ENCODE results near the gene LCK. TPM values are rescaled to one million over a fixed set of nuclear protein-coding genes. Genes with fewer than 3 reads are reported as not detected.

LCK gene
- total and polyA plus RNA-seq, 4 donors = 2.4 to 8.9 (median 4.3) TPM

DNA sequence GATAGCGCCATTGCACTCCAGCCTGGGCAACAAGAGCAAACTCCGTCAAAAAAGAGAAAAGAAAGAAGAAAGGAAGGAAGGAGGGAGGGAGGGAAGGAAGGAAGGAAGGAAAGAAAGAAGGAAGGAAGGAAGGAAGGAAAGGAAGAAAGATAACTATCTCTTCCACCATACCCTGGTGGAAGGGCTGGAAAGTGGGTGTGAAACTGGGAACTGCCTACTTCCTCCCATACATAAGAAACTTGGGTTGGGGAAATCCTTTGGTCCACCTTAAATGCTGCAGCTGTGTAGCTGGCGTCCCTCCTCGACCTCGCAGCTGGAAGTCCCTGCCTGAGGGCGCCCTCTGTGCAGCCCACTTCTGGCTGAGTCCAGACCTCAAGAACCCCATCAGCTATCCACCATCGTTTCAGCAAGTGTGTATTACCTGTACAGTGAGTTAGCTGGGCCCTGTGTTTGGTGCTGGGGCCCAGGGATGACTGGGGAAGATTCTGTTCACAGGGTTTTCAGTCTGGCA, 8.7 kb upstream of the LCK start:
- H3K4me1 ChIP-seq (ENCODE audit: control insufficient read depth in 5 of 5, insufficient read depth in 5 of 5, low read length in 5 of 5) = peaks cover 0 to 33% (median 2%) of the 10 kb centered on the region in 5 donors
- no peaks in the 10 kb centered on the region for H3K27me3 ChIP-seq (ENCODE audit: control insufficient read depth in 3 of 3, insufficient read depth in 3 of 3, low read length in 2 of 3)
- H3K9ac ChIP-seq (ENCODE audit: insufficient read depth in 1 of 2, low read length in 2 of 2) = no peak overlapping the region
- TF ChIP-seq, protein P1, sequence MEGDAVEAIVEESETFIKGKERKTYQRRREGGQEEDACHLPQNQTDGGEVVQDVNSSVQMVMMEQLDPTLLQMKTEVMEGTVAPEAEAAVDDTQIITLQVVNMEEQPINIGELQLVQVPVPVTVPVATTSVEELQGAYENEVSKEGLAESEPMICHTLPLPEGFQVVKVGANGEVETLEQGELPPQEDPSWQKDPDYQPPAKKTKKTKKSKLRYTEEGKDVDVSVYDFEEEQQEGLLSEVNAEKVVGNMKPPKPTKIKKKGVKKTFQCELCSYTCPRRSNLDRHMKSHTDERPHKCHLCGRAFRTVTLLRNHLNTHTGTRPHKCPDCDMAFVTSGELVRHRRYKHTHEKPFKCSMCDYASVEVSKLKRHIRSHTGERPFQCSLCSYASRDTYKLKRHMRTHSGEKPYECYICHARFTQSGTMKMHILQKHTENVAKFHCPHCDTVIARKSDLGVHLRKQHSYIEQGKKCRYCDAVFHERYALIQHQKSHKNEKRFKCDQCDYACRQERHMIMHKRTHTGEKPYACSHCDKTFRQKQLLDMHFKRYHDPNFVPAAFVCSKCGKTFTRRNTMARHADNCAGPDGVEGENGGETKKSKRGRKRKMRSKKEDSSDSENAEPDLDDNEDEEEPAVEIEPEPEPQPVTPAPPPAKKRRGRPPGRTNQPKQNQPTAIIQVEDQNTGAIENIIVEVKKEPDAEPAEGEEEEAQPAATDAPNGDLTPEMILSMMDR (IDR thresholded peaks at IDR 0.05; ENCODE audit: control extremely low read depth, extremely low read depth) = no peak
- H3K9me3 ChIP-seq (ENCODE audit: control insufficient read depth in 4 of 4, insufficient read depth in 3 of 4, low read length in 3 of 4) = no peaks in the 10 kb centered on the region
- peak overlapping the region in 1 of 2 donors; percentile 43 for H3K27ac ChIP-seq (ENCODE audit: low read depth in 1 of 2, low read length in 1 of 2)
- no peak overlapping the region for H3K4me3 ChIP-seq
- 27 to 33% methylated on average over 7 of the region's 7 CpGs for WGBS, 2 donors
- peak; percentile 46 to 78 (median 71) for DNase-seq
- H3K36me3 ChIP-seq (ENCODE audit: control insufficient read depth in 4 of 4, insufficient read depth in 4 of 4, low read length in 4 of 4) = no peaks in the 10 kb centered on the region
- no peak for ATAC-seq (ENCODE audit: insufficient read depth, low FRiP score)

DNA sequence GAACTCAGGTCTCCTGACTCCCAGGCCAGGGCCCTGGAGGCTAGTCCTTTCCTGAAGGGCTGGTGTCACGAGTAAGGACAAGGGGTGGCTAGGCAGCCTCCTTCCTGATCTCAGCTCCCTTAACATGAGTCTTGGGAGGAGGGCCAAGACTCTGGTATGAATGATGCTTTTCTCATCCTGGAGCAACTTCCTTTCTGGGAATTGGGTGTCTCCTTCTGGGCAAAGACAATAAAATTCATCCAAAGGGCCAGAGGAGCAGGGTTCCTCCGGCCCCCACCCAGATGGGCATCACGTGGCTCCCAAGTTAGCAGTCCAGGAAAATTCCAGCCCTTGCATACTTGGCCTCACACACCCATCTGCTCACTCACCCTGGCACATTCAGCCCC, 4.2 kb upstream of the LCK start, which contains the start of gene FAM167B:
Gene FAM167B, plus strand, starts transcription at position 335 of the 386 bp plus-strand sequence. CDS start 200 bp downstream, outside the sequence.
- TF ChIP-seq, protein P1 (IDR thresholded peaks at IDR 0.05; ENCODE audit: control extremely low read depth, extremely low read depth) = no peak

DNA sequence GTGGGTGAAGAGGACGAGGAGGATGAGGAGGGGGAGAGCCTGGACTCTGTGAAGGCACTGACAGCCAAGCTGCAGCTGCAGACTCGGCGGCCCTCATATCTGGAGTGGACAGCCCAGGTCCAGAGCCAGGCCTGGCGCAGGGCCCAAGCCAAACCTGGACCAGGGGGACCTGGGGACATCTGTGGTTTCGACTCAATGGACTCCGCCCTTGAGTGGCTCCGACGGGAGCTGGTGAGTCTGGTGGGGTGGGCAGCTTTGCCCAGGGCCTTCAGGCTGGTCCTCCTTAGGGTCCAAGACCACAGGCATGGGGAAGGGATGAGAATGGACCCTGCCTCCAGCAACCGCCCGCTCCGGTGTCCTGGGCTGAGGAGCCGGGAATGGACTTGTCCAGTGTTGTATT, 3.6 kb upstream of the LCK start:
- H3K27ac ChIP-seq (ENCODE audit: low read depth in 1 of 2, low read length in 1 of 2) = peak overlapping the region; percentile 51 to 79
- no peak for ATAC-seq (ENCODE audit: insufficient read depth, low FRiP score)
- WGBS, 2 donors = 70 to 85% methylated on average over 12 of the region's 12 CpGs
- TF ChIP-seq, protein P1 (IDR thresholded peaks at IDR 0.05; ENCODE audit: control extremely low read depth, extremely low read depth) = no peak
- no peak for DNase-seq
- H3K36me3 ChIP-seq (ENCODE audit: control insufficient read depth in 4 of 4, insufficient read depth in 4 of 4, low read length in 4 of 4) = no peaks in the 10 kb centered on the region
- no peaks in the 10 kb centered on the region for H3K27me3 ChIP-seq (ENCODE audit: control insufficient read depth in 3 of 3, insufficient read depth in 3 of 3, low read length in 2 of 3)
- H3K4me1 ChIP-seq (ENCODE audit: control insufficient read depth in 5 of 5, insufficient read depth in 5 of 5, low read length in 5 of 5) = peaks cover 0 to 20% (median 1%) of the 10 kb centered on the region in 5 donors
- no peak overlapping the region for H3K9ac ChIP-seq (ENCODE audit: insufficient read depth in 1 of 2, low read length in 2 of 2)
- peak overlapping the region; percentile 5 for H3K4me3 ChIP-seq
- no peaks in the 10 kb centered on the region for H3K9me3 ChIP-seq (ENCODE audit: control insufficient read depth in 4 of 4, insufficient read depth in 3 of 4, low read length in 3 of 4)

More for the DNA sequence above, 4.2 kb upstream of the LCK start, which contains the start of gene FAM167B:
- peak in 2 of 3 donors; percentile 40 to 69 for DNase-seq
- no peaks in the 10 kb centered on the region for H3K36me3 ChIP-seq (ENCODE audit: control insufficient read depth in 4 of 4, insufficient read depth in 4 of 4, low read length in 4 of 4)
- peaks cover 0 to 20% (median 0%) of the 10 kb centered on the region in 5 donors for H3K4me1 ChIP-seq (ENCODE audit: control insufficient read depth in 5 of 5, insufficient read depth in 5 of 5, low read length in 5 of 5)
- H3K9me3 ChIP-seq (ENCODE audit: control insufficient read depth in 4 of 4, insufficient read depth in 3 of 4, low read length in 3 of 4) = no peaks in the 10 kb centered on the region
- peak within 1 kb of the TSS; percentile 5 for H3K4me3 ChIP-seq
- H3K9ac ChIP-seq (ENCODE audit: insufficient read depth in 1 of 2, low read length in 2 of 2) = no peak within 1 kb of the TSS
- H3K27ac ChIP-seq (ENCODE audit: low read depth in 1 of 2, low read length in 1 of 2) = peak within 1 kb of the TSS; percentile 51 to 79
- 45 to 63% methylated on average over 3 of the region's 3 CpGs for WGBS, 2 donors
- no peaks in the 10 kb centered on the region for H3K27me3 ChIP-seq (ENCODE audit: control insufficient read depth in 3 of 3, insufficient read depth in 3 of 3, low read length in 2 of 3)
- ATAC-seq (ENCODE audit: insufficient read depth, low FRiP score) = no peak
